HUES64 (cell line): ENCODE measurements around the gene FOSB.

Source experiments
- H3K27ac ChIP-seq: 2 replicates; pipeline ENCODE4 v1.7.0; 2013; ENCODE audit warnings: low read depth, low read length, inconsistent platforms
- H3K27me3 ChIP-seq: 2 replicates; pipeline ENCODE4 v1.6.1; 2013; ENCODE audit warnings: mild to moderate bottlenecking, low read length; ENCODE audit not compliant: insufficient read depth
- H3K36me3 ChIP-seq: 2 replicates; pipeline ENCODE4 v1.6.1; 2013; ENCODE audit warnings: mild to moderate bottlenecking, low read length; ENCODE audit not compliant: insufficient read depth
- H3K4me1 ChIP-seq: 2 replicates; pipeline ENCODE4 v1.6.1; 2013; ENCODE audit warnings: mild to moderate bottlenecking, low read length, moderate library complexity; ENCODE audit not compliant: insufficient read depth
- H3K4me3 ChIP-seq: 2 replicates; pipeline ENCODE4 v1.5.1; 2013; ENCODE audit warnings: mild to moderate bottlenecking, low read length, moderate library complexity
- H3K9ac ChIP-seq: 2 replicates; pipeline ENCODE4 v1.6.1; 2013; ENCODE audit warnings: mild to moderate bottlenecking, low read depth, low read length
- H3K9me3 ChIP-seq: 2 replicates; pipeline ENCODE4 v1.6.1; 2013; ENCODE audit warnings: low read depth, low read length; ENCODE audit not compliant: insufficient read depth
- WGBS: fragments of 150-250, 120-280 bp; methylation state at CpG from one replicate; pipeline ENCODE4 v1.1.7; 2013; ENCODE audit warnings: missing lambda C conversion rate; 5-methylcytosine and 5-hydroxymethylcytosine counted together

FOSB gene

DNA sequence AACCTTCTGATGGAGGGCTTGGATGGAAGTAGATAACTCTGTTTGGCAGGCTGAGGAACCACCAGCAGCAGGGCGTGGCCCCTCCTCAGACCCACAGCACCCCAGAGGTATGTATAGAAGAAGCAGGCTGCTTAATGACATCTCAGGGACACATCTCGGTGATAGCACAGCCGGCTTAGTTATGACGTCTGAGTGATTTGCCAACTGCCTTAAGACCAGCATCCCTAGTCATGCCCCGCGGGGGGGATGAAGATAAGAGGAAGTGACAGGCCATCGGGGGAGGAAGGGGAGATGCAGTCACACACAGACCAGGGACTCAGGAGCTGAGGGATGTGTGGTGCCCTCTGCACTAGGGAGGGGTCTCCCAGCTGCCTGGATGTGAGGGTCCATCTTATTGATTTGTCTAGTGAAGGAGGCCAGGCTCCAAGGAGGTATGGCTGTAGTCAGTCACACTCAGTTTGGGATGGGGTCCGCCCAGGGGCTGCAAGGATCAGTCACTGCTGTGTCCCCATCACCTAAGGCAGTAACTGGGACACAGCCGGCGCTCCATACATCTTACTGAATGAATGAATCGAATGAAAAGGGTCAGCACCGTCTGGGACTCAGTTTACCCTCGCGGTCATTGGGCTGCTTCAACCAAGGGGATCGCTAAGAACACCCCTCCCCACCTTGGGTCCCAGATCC, 24.9 kb upstream of the FOSB start:
- Histone ChIP-seq H3K27me3 (no peaks in the 10 kb centered on the region), H3K9me3 (no peaks in the 10 kb centered on the region), H3K4me1 (0 out of 2 replicates have a peak, but pooled peaks cover 3% of the 10 kb centered on the region), H3K9ac (0 out of 2 replicates have a peak overlapping the region, but pooled peaks have one; percentile 68), H3K27ac (peak overlapping the region; percentile 52; the same call in 1 of the 2 replicates), H3K36me3 (no peaks in the 10 kb centered on the region), H3K4me3 (peak overlapping the region; percentile 66)
- 23% methylated on average over 15 of the region's 15 CpGs for WGBS

DNA sequence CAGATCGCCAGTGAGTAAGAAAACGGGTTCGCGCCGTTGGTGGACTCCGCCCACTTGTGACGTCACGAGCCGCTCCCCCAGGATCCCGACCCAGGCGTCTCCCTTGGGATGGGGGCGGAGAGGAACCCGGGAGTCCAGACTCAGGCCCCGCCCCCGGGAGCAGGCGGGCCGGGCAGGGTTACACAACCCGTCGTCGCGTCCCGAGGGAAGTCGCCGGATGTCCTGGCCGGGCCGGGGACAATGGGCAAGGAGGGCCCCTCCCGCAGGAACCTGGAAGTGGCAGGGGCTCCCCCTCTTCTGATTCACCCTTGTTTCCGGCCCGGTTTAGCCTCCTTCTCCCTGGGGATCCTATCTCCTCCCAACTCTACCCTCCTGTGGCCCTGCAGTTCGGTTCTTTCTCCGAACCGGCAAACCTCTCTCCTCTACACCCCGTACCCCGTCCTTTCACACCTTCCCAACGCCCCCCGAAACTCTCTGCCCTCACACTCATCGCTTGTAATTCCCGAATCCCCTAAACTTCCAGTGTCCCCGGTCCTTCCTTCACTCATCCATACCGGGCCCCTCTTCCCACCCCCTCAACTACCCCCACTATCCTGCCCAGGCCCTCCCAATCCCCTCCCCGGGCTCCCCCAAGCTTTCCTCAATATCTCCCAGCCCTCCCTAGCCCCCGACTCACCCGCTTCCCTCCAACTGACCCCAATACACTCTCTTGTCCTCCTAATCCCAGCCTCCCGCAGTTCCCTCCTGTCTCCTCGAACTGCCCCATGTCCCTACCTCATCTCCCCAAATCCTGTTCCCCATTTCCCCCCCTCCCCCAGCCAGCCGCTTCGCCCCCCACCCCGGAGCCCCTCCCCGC, 24.1 kb upstream of the FOSB start:
- no peaks in the 10 kb centered on the region for H3K36me3 ChIP-seq
- H3K9me3 ChIP-seq, result no peaks in the 10 kb centered on the region
- 0 out of 2 replicates have a peak, but pooled peaks cover 3% of the 10 kb centered on the region for H3K4me1 ChIP-seq
- H3K4me3 ChIP-seq, result peak overlapping the region; percentile 66
- peak overlapping the region; percentile 68 for H3K9ac ChIP-seq
- H3K27me3 ChIP-seq, result no peaks in the 10 kb centered on the region
- under 1% methylated on average over 46 of the region's 49 CpGs for WGBS
- peak overlapping the region; percentile 52; the same call in 1 of the 2 replicates for H3K27ac ChIP-seq

DNA sequence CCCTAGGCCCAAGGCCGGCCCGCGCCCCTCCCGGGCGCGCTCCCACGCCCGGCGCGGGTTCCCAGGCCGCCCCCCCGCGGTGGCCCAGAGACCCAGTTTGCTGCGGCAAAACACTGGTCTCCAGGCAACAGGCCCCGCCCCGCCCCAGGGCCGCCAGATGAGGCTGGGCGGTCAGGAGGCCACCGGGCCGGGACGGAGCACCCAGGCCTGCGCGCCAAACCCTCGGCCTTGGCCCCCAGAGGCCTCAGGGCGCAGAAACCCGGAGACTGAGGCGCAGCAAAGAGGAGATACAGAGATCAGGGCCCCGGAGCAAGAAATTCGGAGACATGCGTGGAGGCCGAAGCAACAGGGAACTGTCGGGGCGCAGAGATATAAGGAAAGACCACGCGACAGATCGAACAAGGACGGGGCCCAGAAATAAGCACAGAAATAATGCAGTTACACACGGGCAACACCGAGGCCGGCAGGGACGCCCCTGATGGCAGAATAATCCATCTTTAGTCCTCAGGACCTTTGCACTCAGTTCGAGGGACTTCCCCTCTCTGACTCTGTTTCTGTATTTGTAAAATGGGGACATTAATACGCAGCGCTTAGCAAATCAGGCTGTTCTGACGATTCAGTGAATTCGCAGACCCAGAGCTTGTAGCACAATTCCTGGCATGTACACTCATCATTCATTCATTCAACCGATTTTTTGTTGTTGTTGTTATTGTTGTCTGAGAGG, 23.3 kb upstream of the FOSB start:
- H3K9me3 ChIP-seq, result no peaks in the 10 kb centered on the region
- peak overlapping the region; percentile 66 for H3K4me3 ChIP-seq
- 0 out of 2 replicates have a peak, but pooled peaks cover 3% of the 10 kb centered on the region for H3K4me1 ChIP-seq
- H3K27me3 ChIP-seq, result no peaks in the 10 kb centered on the region
- H3K27ac ChIP-seq, result 0 out of 2 replicates have a peak overlapping the region, but pooled peaks have one; percentile 42
- H3K9ac ChIP-seq, result peak overlapping the region; percentile 77
- WGBS, result 21% methylated on average over 47 of the region's 47 CpGs
- no peaks in the 10 kb centered on the region for H3K36me3 ChIP-seq

DNA sequence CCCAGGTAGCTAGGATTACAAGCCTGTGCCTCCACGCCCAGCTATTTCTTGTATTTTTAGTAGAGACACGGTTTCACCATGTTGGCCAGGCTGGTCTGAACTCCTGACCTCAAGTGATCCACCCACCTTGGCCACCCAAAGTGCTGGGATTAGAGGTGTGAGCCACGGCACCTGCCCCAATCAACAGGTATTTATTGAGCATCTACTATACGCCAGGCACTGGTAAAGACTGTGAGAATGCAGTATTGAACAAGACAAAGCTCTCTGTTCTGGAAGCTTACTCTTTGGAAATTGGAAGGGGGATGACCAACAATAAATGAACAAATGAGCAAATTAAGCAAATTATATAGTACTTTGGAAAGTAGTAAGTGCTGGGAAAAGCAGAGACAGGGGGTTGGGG, 22.7 kb upstream of the FOSB start:
- H3K4me3 ChIP-seq, result no peak overlapping the region
- H3K4me1 ChIP-seq, result 0 out of 2 replicates have a peak, but pooled peaks cover 3% of the 10 kb centered on the region
- H3K27ac ChIP-seq, result no peak overlapping the region
- WGBS, result 87% methylated on average over 4 of the region's 4 CpGs
- H3K9ac ChIP-seq, result no peak overlapping the region
- no peaks in the 10 kb centered on the region for H3K36me3 ChIP-seq
- H3K27me3 ChIP-seq, result peaks cover 5% of the 10 kb centered on the region
- no peaks in the 10 kb centered on the region for H3K9me3 ChIP-seq

DNA sequence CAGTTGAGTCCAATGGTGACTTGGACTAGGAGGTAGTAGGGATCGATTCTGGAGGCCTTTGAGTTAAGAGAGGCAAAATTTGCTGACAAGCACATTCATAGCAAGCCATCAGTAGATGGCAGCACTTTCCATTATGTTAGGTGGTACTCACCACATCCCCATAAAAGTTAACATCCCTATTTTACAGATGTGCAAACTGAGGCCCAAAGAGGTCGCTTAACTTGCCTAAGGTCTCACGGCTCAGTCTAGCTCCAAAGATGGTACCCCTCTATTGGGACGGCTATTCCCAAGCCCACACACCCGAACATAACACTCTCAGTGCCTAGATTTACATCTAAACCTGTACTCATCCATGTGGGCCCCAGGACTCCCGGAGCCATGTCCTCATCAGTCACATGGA, 21.5 kb upstream of the FOSB start:
- 86% methylated on average over 6 of the region's 6 CpGs for WGBS
- H3K9ac ChIP-seq, result no peak overlapping the region
- no peaks in the 10 kb centered on the region for H3K36me3 ChIP-seq
- H3K27ac ChIP-seq, result no peak overlapping the region
- H3K4me1 ChIP-seq, result 0 out of 2 replicates have a peak, but pooled peaks cover 3% of the 10 kb centered on the region
- H3K9me3 ChIP-seq, result no peaks in the 10 kb centered on the region
- peaks cover 11% of the 10 kb centered on the region for H3K27me3 ChIP-seq
- no peak overlapping the region for H3K4me3 ChIP-seq

DNA sequence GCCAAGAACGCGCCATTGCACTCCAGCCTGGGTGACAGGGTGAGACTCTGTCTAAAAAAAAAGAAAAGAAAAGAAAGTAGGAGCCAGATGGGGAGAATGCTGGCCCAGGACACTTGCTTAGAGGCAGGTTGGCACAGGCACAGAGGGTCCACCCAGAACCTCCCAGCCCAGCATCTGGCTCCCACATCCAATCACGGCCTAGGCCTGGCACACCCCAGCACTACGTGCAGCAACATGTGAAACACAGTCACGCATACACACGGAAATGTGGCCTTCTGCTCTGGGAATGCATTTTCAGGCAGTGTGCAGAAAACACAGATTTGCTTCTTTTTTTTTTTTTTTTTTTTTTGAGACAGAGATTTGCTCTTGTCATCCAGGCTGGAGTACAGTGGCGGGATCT, 20.9 kb upstream of the FOSB start:
- WGBS, result 95% methylated on average over 7 of the region's 7 CpGs
- no peak overlapping the region for H3K27ac ChIP-seq
- no peaks in the 10 kb centered on the region for H3K36me3 ChIP-seq
- no peak overlapping the region for H3K9ac ChIP-seq
- peaks cover 18% of the 10 kb centered on the region for H3K27me3 ChIP-seq
- no peaks in the 10 kb centered on the region for H3K9me3 ChIP-seq
- 0 out of 2 replicates have a peak, but pooled peaks cover 3% of the 10 kb centered on the region for H3K4me1 ChIP-seq
- H3K4me3 ChIP-seq, result no peak overlapping the region

DNA sequence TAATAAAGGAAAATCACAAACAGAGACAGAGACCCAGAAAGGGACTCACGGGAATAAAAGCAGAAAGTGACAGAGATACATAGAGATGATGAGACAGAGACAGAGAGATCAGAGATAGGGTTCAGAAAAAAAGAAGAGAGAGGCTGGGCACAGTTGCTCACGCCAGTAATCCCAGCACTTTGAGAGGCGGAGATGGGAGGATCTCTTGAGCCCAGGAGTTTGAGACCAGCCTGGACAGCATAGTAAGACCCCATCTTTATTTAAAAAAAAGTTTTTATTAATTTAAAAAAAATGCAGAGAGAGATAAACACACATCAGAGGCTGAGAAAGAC, 19.4 kb upstream of the FOSB start:
- Histone ChIP-seq H3K9me3 (no peaks in the 10 kb centered on the region), H3K36me3 (no peaks in the 10 kb centered on the region), H3K27me3 (peaks cover 21% of the 10 kb centered on the region), H3K27ac (no peak overlapping the region), H3K4me1 (0 out of 2 replicates have a peak, but pooled peaks cover 3% of the 10 kb centered on the region), H3K4me3 (no peak overlapping the region), H3K9ac (no peak overlapping the region)
- 86% methylated on average over 3 of the region's 3 CpGs for WGBS

DNA sequence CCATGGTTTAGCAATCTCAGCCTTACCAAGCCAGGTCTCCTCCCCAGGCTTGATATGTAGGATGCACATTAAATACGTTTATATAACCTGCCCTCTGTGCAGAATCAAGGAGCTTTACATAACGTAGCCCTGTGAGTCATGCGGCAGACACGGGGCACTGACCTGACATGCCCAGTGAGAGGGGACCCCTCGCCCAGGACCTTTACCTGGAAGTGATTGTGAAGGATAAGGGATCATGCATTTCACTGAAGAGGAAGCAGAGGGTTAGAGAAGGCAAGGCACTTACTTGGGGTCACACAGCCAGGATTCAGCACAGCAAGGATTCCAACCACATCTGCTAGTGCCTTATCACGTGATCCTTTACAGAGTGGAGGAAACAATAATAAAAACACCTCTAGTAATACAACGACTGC, 18.9 kb upstream of the FOSB start:
- no peak overlapping the region for H3K4me3 ChIP-seq

DNA sequence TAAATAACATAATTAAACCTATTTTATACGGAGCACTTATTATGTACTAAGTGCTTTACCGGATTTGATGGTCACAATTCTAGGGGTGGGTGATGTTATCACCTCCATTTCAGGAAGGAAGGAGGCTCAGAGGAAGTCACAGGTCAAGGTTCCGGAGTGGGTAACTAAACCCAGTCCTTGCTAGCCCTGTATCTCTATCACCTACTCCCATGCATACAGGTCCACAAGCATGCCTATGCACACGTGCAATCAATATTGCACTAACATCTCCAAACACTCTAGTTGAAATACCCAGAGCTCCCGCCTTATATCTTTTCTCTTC, 17.8 kb upstream of the FOSB start:
- no peaks in the 10 kb centered on the region for H3K4me1 ChIP-seq
- H3K36me3 ChIP-seq, result no peaks in the 10 kb centered on the region
- WGBS, result 75% methylated on average over 4 of the region's 5 CpGs
- peak overlapping the region; percentile 76 for H3K9ac ChIP-seq
- peaks cover 21% of the 10 kb centered on the region for H3K27me3 ChIP-seq
- H3K9me3 ChIP-seq, result no peaks in the 10 kb centered on the region
- peak overlapping the region; percentile 62 for H3K4me3 ChIP-seq
- H3K27ac ChIP-seq, result no peak overlapping the region

More for the DNA sequence above, 18.9 kb upstream of the FOSB start:
- H3K9me3 ChIP-seq, result no peaks in the 10 kb centered on the region
- no peak overlapping the region for H3K9ac ChIP-seq
- 85% methylated on average over 7 of the region's 7 CpGs for WGBS
- peaks cover 21% of the 10 kb centered on the region for H3K27me3 ChIP-seq
- H3K36me3 ChIP-seq, result no peaks in the 10 kb centered on the region
- H3K4me1 ChIP-seq, result 0 out of 2 replicates have a peak, but pooled peaks cover 3% of the 10 kb centered on the region
- H3K27ac ChIP-seq, result no peak overlapping the region

DNA sequence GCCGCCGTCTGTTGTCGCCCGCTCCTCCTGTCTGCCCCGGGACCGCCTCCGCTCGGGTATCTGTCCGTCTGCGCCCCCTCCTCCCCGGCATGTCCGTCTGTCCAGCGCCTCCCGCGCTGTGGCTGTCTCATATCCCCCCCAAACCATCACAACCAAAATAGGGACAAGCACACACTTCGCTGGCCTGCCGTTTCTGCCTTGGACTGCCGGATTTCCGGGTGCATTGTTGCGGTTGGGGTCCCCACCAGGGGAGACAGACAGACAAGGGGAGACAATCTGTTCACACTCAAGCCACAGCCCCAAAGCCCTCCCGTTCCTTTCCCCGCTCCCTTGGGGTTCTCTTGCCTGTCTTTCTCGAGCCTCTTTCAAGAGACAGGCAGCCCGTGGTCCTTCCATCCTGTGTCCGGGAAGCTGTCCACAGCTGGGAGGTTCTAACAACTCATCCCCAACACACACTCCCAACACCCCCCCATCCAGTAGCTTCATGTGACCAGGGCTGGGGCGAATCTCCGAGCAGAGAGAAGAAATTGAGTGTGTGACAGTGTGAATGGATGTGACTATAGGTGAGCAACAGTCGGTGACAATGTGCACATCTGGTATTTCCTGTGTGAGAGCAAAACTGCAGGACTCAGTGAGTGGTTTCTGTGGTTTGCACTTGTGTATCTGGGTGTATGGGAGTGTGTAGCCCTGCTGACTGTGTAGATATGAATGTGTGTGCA, 16.5 kb upstream of the FOSB start:
- H3K9me3 ChIP-seq, result no peaks in the 10 kb centered on the region
- H3K9ac ChIP-seq, result peak overlapping the region; percentile 80
- H3K36me3 ChIP-seq, result no peaks in the 10 kb centered on the region
- peaks cover 5% of the 10 kb centered on the region; the same call in 1 of the 2 replicates for H3K4me1 ChIP-seq
- peak overlapping the region; percentile 62 for H3K4me3 ChIP-seq
- H3K27me3 ChIP-seq, result peaks cover 21% of the 10 kb centered on the region
- no peak overlapping the region for H3K27ac ChIP-seq
- WGBS, result 28% methylated on average over 28 of the region's 28 CpGs
